IMR-90 (cell line): Measurements from ENCODE around the gene CLPSL2. TPM values are rescaled to one million over a fixed set of nuclear protein-coding genes. Genes with fewer than 3 reads are reported as not detected.

Experiments
- ATAC-seq: fragments of 200-7000 bp; cut with Tn5 transposase; 2 replicates; pipeline ENCODE4 v1.9.1; 2020; ENCODE audit warnings: low read depth, mild to moderate bottlenecking, moderate library complexity
- BruUV-seq: library from RNA; stranded (reverse); fragments of 400-500 nt; replicated peaks from 2 replicates; lab custom pipeline; 2021; lab: Mats Ljungman, UMichigan
- CTCF ChIA-PET: fragments of 300-600 bp; formaldehyde crosslinking; extraction: SDS; loops from one replicate; lab custom pipeline; 2021; ENCODE audit warnings: antibody characterized with exemption; lab: Yijun Ruan, JAX
- POLR2A ChIA-PET: fragments of 300-600 bp; sonication (Branson Sonifier 250); formaldehyde crosslinking; loops from one replicate; lab custom pipeline; 2022; ENCODE audit warnings: antibody characterized with exemption; ENCODE audit not compliant: unreplicated experiment; lab: Charles Lee
- DNase-seq: peaks from one replicate; pipeline ENCODE4 v3.0.0; 2013
- H2AFZ ChIP-seq: replicated peaks from 2 replicates; pipeline ENCODE3; 2013; ENCODE audit warnings: low read length, mild to moderate bottlenecking; ENCODE audit not compliant: poor library complexity
- H2AK5ac ChIP-seq: 2 replicates; pipeline ENCODE4 v1.6.1; 2013; ENCODE audit warnings: low read depth, low read length, inconsistent platforms
- H2AK9ac ChIP-seq: replicated peaks from 2 replicates; pipeline ENCODE3; 2013; ENCODE audit warnings: mild to moderate bottlenecking, low read depth, low read length, moderate library complexity; ENCODE audit not compliant: poor library complexity
- H2BK120ac ChIP-seq: 2 replicates; pipeline ENCODE4 v1.6.1; 2013; ENCODE audit warnings: low read depth, low read length, inconsistent platforms
- H2BK15ac ChIP-seq: 3 replicates; pipeline ENCODE4 v1.6.1; 2013; ENCODE audit warnings: low read depth, low read length, inconsistent platforms
- H2BK20ac ChIP-seq: 2 replicates; pipeline ENCODE4 v1.6.1; 2013; ENCODE audit warnings: low read depth, mild to moderate bottlenecking, inconsistent platforms, low read length, moderate library complexity
- H2BK5ac ChIP-seq: 2 replicates; pipeline ENCODE4 v1.6.1; 2013; ENCODE audit warnings: mild to moderate bottlenecking, low read depth, low read length, inconsistent platforms; ENCODE audit not compliant: poor library complexity, severe bottlenecking
- H3K14ac ChIP-seq: replicated peaks from 2 replicates; pipeline ENCODE4 v1.6.1; 2013; ENCODE audit warnings: low read depth, low read length, inconsistent platforms
- H3K18ac ChIP-seq: 2 replicates; pipeline ENCODE4 v1.6.1; 2013; ENCODE audit warnings: low read depth, low read length, control low read depth
- H3K23ac ChIP-seq: 2 replicates; pipeline ENCODE4 v1.6.1; 2013; ENCODE audit warnings: low read depth, low read length, inconsistent platforms
- H3K27ac ChIP-seq: 2 replicates; pipeline ENCODE4 v1.5.1; 2013; ENCODE audit warnings: mild to moderate bottlenecking, control low read depth, low read length; ENCODE audit not compliant: insufficient read depth
- H3K27me3 ChIP-seq: 2 replicates; pipeline ENCODE4 v1.6.1; 2013; ENCODE audit warnings: low read length; ENCODE audit not compliant: control insufficient read depth, insufficient read depth
- H3K36me3 ChIP-seq: 2 replicates; pipeline ENCODE4 v1.6.1; 2013; ENCODE audit warnings: low read length, mixed read lengths; ENCODE audit not compliant: control insufficient read depth, insufficient read depth
- H3K4ac ChIP-seq: 2 replicates; pipeline ENCODE4 v1.6.1; 2013; ENCODE audit warnings: low read depth, low read length, inconsistent platforms
- H3K4me1 ChIP-seq: 2 replicates; pipeline ENCODE4 v1.6.1; 2013; ENCODE audit warnings: low read length, mixed read lengths; ENCODE audit not compliant: control insufficient read depth, insufficient read depth
- H3K4me2 ChIP-seq: 2 replicates; pipeline ENCODE4 v1.6.1; 2013; ENCODE audit warnings: low read depth, mild to moderate bottlenecking, control low read depth, low read length, moderate library complexity
- H3K4me3 ChIP-seq: 2 replicates; pipeline ENCODE4 v1.5.1; 2013; ENCODE audit warnings: low read depth, mild to moderate bottlenecking, control low read depth, low read length, moderate library complexity; ENCODE audit not compliant: insufficient read depth
- H3K56ac ChIP-seq: 2 replicates; pipeline ENCODE4 v1.6.1; 2013; ENCODE audit warnings: low read length, inconsistent platforms; ENCODE audit not compliant: insufficient read depth; ENCODE audit errors: extremely low read depth
- H3K79me1 ChIP-seq, 2 experiments: 2 replicates each; pipeline ENCODE4 v1.6.1; 2013; ENCODE audit warnings: low read length in 2 of 2, inconsistent platforms in 1 of 2, low read depth in 1 of 2
- H3K9ac ChIP-seq: 2 replicates; pipeline ENCODE4 v1.6.1; 2013; ENCODE audit warnings: low read depth, low read length, control low read depth
- H3K9me1 ChIP-seq: 2 replicates; pipeline ENCODE4 v1.6.1; 2013; ENCODE audit warnings: low read length, inconsistent platforms; ENCODE audit not compliant: insufficient read depth
- H3K9me3 ChIP-seq: 2 replicates; pipeline ENCODE4 v1.6.1; 2013; ENCODE audit warnings: low read length; ENCODE audit not compliant: control insufficient read depth, insufficient read depth
- H4K20me1 ChIP-seq: 2 replicates; pipeline ENCODE4 v1.6.1; 2013; ENCODE audit warnings: low read length, inconsistent platforms; ENCODE audit not compliant: insufficient read depth
- H4K5ac ChIP-seq: 2 replicates; pipeline ENCODE4 v1.6.1; 2013; ENCODE audit warnings: mild to moderate bottlenecking, low read depth, low read length, control low read depth
- H4K8ac ChIP-seq, 2 experiments: 2 replicates each; pipeline ENCODE4 v1.6.1; 2013; ENCODE audit warnings: low read depth in 2 of 2, low read length in 2 of 2, control low read depth in 1 of 2, inconsistent platforms in 1 of 2
- H4K91ac ChIP-seq: 2 replicates; pipeline ENCODE4 v1.6.1; 2013; ENCODE audit warnings: low read depth, low read length, inconsistent platforms; ENCODE audit not compliant: insufficient read depth
- BHLHE40 ChIP-seq: fragments of 150-350 bp; IDR thresholded peaks from 2 replicates; pipeline ENCODE4 v1.6.1; 2016; ENCODE audit warnings: mild to moderate bottlenecking, low read depth, low read length
- CEBPB ChIP-seq: IDR thresholded peaks from 2 replicates; pipeline ENCODE4 v1.6.1; 2012; ENCODE audit warnings: low read depth, low read length, improper control_type of control experiment
- CHD1 ChIP-seq: IDR thresholded peaks from 2 replicates; pipeline ENCODE4 v1.6.1; 2012; ENCODE audit warnings: low read depth, low read length, improper control_type of control experiment
- CTCF ChIP-seq: conservative IDR thresholded peaks from 2 replicates; pipeline ENCODE4 v1.5.1; 2012; ENCODE audit warnings: mild to moderate bottlenecking, low read depth, low read length, improper control_type of control experiment
- ELK1 ChIP-seq: fragments of 150-350 bp; IDR thresholded peaks from 2 replicates; pipeline ENCODE4 v1.6.1; 2016; ENCODE audit warnings: low read depth, mild to moderate bottlenecking, low read length, moderate library complexity, borderline replicate concordance
- FOS ChIP-seq: fragments of 150-350 bp; IDR thresholded peaks from 2 replicates; pipeline ENCODE4 v1.6.1; 2016; ENCODE audit warnings: low read depth, low read length
- MAFK ChIP-seq: IDR thresholded peaks from 2 replicates; pipeline ENCODE4 v1.6.1; 2012; ENCODE audit warnings: low read depth, low read length, improper control_type of control experiment
- MAZ ChIP-seq: IDR thresholded peaks from 2 replicates; pipeline ENCODE4 v1.6.1; 2012; ENCODE audit warnings: low read depth, mild to moderate bottlenecking, low read length, improper control_type of control experiment, moderate library complexity, borderline replicate concordance
- MXI1 ChIP-seq: IDR thresholded peaks from 2 replicates; pipeline ENCODE4 v1.6.1; 2012; ENCODE audit warnings: low read depth, mild to moderate bottlenecking, low read length, moderate library complexity, borderline replicate concordance
- NFE2L2 ChIP-seq: fragments of 150-350 bp; IDR thresholded peaks from 2 replicates; pipeline ENCODE4 v1.6.1; 2016; ENCODE audit warnings: low read depth, mild to moderate bottlenecking, low read length
- POLR2A ChIP-seq: IDR thresholded peaks from 2 replicates; pipeline ENCODE4 v1.6.1; 2012; ENCODE audit warnings: mild to moderate bottlenecking, low read depth, low read length
- RAD21 ChIP-seq: IDR thresholded peaks from 2 replicates; pipeline ENCODE4 v1.6.1; 2012; ENCODE audit warnings: low read length, improper control_type of control experiment
- RCOR1 ChIP-seq: IDR thresholded peaks from 2 replicates; pipeline ENCODE4 v1.6.1; 2012; ENCODE audit warnings: mild to moderate bottlenecking, low read length, improper control_type of control experiment; ENCODE audit not compliant: insufficient replicate concordance
- RFX5 ChIP-seq: IDR thresholded peaks from 2 replicates; pipeline ENCODE4 v1.8.0; 2012; ENCODE audit warnings: low read depth, mild to moderate bottlenecking, low read length, moderate library complexity
- SMC3 ChIP-seq: fragments of 150-350 bp; IDR thresholded peaks from 2 replicates; pipeline ENCODE4 v1.6.1; 2016; ENCODE audit warnings: low read depth, mild to moderate bottlenecking, antibody characterized with exemption, low read length, moderate library complexity
- USF2 ChIP-seq: fragments of 150-350 bp; IDR thresholded peaks from 2 replicates; pipeline ENCODE4 v1.6.1; 2017; ENCODE audit warnings: mild to moderate bottlenecking, antibody characterized with exemption, low read length, low read depth
- WGBS, 2 experiments: methylation state at CpG; one replicate each; pipeline versions ENCODE4 v1.1.5 to v1.1.7; 2013; ENCODE audit warnings: missing lambda C conversion rate in 2 of 2; ENCODE audit not compliant: insufficient read length in 1 of 2; ENCODE audit errors: extremely low coverage in 2 of 2; 5-methylcytosine and 5-hydroxymethylcytosine counted together
- dilution Hi-C: fragments of 300-500 bp; cut with HindIII; formaldehyde crosslinking; loops from one replicate; pipeline ENCODE4 v1.14.3; 2018; ENCODE audit warnings: low sequenced_read_pairs; ENCODE audit not compliant: unreplicated experiment
- in situ Hi-C: fragments of 300-500 bp; cut with MboI; formaldehyde crosslinking; loops from 3 replicates; pipeline ENCODE4 v1.14.3; 2019; ENCODE audit warnings: low sequenced_read_pairs, inconsistent platforms, mixed read lengths
- intact Hi-C: fragments of 100-400 bp; cut with micrococcal nuclease; formaldehyde crosslinking; loops from 2 replicates; pipeline ENCODE4 v1.10.0; 2022
- polyA plus RNA-seq, 3 experiments: library from polyadenylated mRNA; depleted of rRNA; stranded (reverse); fragments of >200 nt; gene quantifications; 2 replicates each; pipeline ENCODE4 v1.2.3, GENCODE V29; 2012; ENCODE audit warnings: low replicate concordance in 1 of 3
- total RNA-seq: library from RNA; depleted of rRNA; stranded (reverse); fragments of >200 nt; gene quantifications from 2 replicates; pipeline ENCODE4 v1.2.3, GENCODE V29; 2012

The CLPSL2 gene
- total and polyA plus RNA-seq, 2 of the 4 experiments (the other 2 are of a cell fraction) = not detected

- no peak overlapping the region for H2BK20ac ChIP-seq
- in situ Hi-C loops = loop anchor here (25.0 kb wide), 1 partner anchor 433 kb away; no protein-coding TSS in a partner anchor
- no peak overlapping the region for H2BK120ac ChIP-seq
- H2BK15ac ChIP-seq = no peak overlapping the region
- H4K5ac ChIP-seq = no peak overlapping the region
- H3K79me1 ChIP-seq = no peaks in the 10 kb centered on the region
- no peak overlapping the region for H2BK5ac ChIP-seq
- peaks cover 8% of the 10 kb centered on the region for H3K9me3 ChIP-seq
- H3K36me3 ChIP-seq = no peaks in the 10 kb centered on the region
- H4K20me1 ChIP-seq = no peaks in the 10 kb centered on the region
- H3K14ac ChIP-seq = no peak overlapping the region
- H3K4ac ChIP-seq = no peak overlapping the region
- H3K4me3 ChIP-seq = no peak overlapping the region
- no peak overlapping the region for H4K91ac ChIP-seq
- peaks cover 31% of the 10 kb centered on the region for H3K27me3 ChIP-seq
- ChIA-PET POLR2A (no interaction called here), CTCF (no interaction called here)
- TF ChIP-seq POLR2A (no peak), RAD21 (no peak), USF2 (no peak), CTCF (no peak), MXI1 (no peak), MAZ (no peak), ELK1 (no peak), FOS (no peak), MAFK (no peak), RCOR1 (no peak), SMC3 (no peak), CEBPB (no peak), CHD1 (no peak), BHLHE40 (no peak), NFE2L2 (no peak), RFX5 (no peak)
- H3K56ac ChIP-seq = no peak overlapping the region
- DNase-seq = no peak
- WGBS, 2 experiments = no CpG with 5 or more reads among the region's 7 CpGs
- H2AFZ ChIP-seq = no peak overlapping the region
- no TSS peak for BruUV-seq
- H3K9ac ChIP-seq = no peak overlapping the region
- dilution Hi-C loops = no loop called here
- H3K27ac ChIP-seq = no peak overlapping the region
- H3K9me1 ChIP-seq = no peaks in the 10 kb centered on the region
- H3K18ac ChIP-seq = no peak overlapping the region
- intact Hi-C loops = no loop called here
- H2AK5ac ChIP-seq = no peak overlapping the region
- no peak overlapping the region for H2AK9ac ChIP-seq
- no peak overlapping the region for H3K4me2 ChIP-seq
- H3K4me1 ChIP-seq = no peaks in the 10 kb centered on the region
- ATAC-seq = no peak
- H4K8ac ChIP-seq = no peak overlapping the region
- no peak overlapping the region for H3K23ac ChIP-seq
Observed at GRCh38 chr6:35745509-35745908, 30.9 kb upstream of the CLPSL2 start.
